GM18505 (cell line): Measurements from ENCODE around the gene IGSF21.
"Not testable (repeated sequence)": the region's sequence is repeated elsewhere in the genome, so short reads cannot be mapped to it uniquely, and the experiment has no call there.

Experiments used
- ATAC-seq: cut with Tn5 transposase; IDR thresholded peaks from one replicate; pipeline ENCODE4 v1.9.1; 2021; ENCODE audit not compliant: unreplicated experiment
- POLR2A ChIP-seq: IDR thresholded peaks from 4 replicates; pipeline ENCODE4 v1.6.1; 2011; ENCODE audit warnings: borderline replicate concordance; ENCODE audit not compliant: insufficient read depth, insufficient read length; ENCODE audit errors: extremely low read depth

IGSF21 gene

GRCh38 chr1:18407166-18408045 lies 299.8 kb downstream of the IGSF21 start:
- ATAC-seq, result no peak
- TF ChIP-seq POLR2A, result no peak

GRCh38 chr1:18408656-18409370 lies 301.2 kb downstream of the IGSF21 start:
- no peak for ATAC-seq
- no peak for TF ChIP-seq POLR2A

- ATAC-seq, result no peak
- TF ChIP-seq POLR2A, result no peak
Observed at GRCh38 chr1:18409609-18410237, 302.1 kb downstream of the IGSF21 start.

DNA sequence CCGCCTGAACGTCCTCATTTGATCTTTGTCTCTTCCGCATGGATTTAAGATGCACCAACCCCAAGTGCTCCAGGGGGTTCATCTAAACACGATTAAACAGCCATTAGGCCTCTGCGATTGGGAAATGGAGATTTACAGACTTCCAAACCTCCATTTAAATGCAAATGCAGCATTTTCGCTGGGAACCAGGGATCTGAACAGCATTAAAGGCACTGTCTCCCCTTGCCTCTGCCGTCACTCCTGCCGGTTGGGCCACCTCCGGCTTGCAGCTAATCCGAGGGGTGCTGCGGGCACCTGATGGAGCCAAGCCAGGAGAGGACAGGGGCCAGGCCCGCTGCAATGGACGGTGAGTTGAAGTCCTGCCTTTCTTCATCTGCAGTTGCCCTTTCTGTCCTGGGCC lies 302.8 kb downstream of the IGSF21 start:
- ATAC-seq, result no peak
- TF ChIP-seq POLR2A, result no peak

DNA sequence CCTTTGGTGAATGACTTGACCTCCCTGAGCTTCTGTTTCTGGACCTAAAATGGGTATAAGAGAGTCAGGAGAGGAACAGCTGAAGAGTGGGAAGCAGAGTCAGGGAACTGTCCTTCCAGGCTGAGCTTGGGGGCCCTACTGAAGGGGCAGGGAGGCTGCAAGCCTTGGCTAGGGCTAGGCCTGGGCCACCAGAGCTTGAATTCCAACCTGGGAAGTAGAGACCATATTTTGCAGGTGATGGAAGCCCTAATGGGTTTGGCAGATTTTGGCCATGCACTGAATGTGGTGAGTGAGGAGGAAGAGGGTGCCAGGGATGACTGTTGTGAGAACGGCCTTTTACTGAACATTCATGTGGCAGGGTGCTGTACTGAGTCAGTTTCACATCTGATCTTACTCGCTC lies 303.7 kb downstream of the IGSF21 start:
- ATAC-seq, result no peak
- TF ChIP-seq POLR2A, result no peak

- TF ChIP-seq POLR2A, result no peak
- ATAC-seq, result no peak
Observed at GRCh38 chr1:18411820-18412641, 304.4 kb downstream of the IGSF21 start.

DNA sequence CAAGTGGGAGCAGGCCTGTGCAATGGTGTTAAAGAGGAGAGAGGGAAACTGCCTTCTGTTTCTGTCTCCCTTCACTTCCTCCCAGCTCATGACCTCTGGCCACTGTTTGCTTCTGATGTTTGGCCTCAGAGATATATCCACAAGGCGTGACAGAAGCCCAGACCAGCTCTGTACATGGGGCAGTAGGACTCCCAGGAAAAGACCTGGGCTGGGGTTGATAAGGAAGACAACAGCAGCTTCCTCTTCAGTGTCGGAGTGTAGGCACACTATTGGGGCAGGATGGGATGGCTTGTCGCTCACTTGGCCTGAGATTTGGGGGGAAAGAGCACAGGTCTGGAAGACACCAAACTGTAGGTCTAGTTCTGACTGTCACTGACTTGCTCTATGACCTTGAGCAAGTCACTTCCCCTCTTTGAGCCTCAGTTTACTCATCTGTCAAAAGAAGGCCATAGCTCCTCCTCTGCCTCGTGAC lies 305.3 kb downstream of the IGSF21 start:
- TF ChIP-seq POLR2A, result no peak

GRCh38 chr1:18413541-18414305 lies 306.1 kb downstream of the IGSF21 start:
- ATAC-seq, result no peak
- TF ChIP-seq POLR2A, result no peak

More for the DNA sequence above, 305.3 kb downstream of the IGSF21 start:
- ATAC-seq, result no peak

DNA sequence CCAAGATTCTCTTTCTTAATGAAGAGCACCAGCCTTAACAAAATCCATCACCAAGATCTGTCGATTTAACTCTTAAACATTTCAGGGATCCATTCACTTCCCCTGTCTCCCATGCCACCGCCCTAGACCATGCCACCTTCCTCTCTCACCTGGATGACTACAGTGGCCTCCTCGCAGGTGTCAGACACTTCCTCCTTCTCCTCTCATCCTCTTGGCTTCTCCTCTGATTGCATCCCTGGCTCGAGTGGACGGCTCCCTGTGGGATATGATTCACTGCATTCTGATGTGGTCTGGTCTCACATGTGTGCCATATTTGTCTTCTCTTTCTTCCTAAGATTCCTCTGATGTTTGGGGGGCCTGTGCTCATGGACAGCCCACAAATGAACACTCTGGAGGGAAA lies 306.7 kb downstream of the IGSF21 start:
- ATAC-seq, result no peak

DNA sequence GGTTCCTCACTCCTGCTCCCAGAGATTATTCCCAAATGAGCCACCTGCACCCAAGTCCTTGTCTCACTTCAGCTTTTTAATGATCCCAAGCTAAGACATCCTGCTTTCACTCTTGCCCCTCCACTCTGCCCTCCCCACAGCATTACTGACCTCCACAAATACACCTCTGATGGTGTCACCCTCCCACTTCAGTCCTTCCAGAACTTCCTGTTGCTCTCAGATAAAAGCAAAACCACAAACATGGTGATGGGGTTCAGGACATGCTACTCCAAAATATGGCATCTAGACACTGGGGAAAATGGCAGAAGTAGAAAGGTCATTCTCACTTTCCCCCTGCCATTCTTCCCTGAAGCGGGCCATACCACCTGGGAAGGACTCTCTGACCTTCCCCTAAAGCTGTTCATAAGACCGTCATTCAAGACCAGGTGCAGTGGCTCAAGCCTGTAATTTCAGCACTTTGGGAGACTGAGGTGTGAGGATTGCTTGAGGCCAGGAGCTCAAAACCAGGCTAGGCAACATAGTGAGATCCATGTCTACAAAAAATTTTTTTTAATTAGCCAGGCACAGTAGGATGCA lies 307.4 kb downstream of the IGSF21 start:
- TF ChIP-seq POLR2A, result no peak
- no peak for ATAC-seq

More for the DNA sequence above, 306.7 kb downstream of the IGSF21 start:
- no peak for TF ChIP-seq POLR2A

- ATAC-seq, result no peak
- no peak for TF ChIP-seq POLR2A
Observed at GRCh38 chr1:18415448-18416027, 307.9 kb downstream of the IGSF21 start.

- not testable (repeated sequence) for ATAC-seq
Observed at GRCh38 chr1:18416126-18416525, 308.5 kb downstream of the IGSF21 start.
